Neural cell (in vitro differentiated cells): ENCODE data around the gene DAAM2.

Experiments
- CTCF ChIP-seq: fragments of 450-650 bp; IDR thresholded peaks from 2 replicates; pipeline ENCODE4 v1.5.1; 2014; ENCODE audit warnings: antibody characterized with exemption, mild to moderate bottlenecking, moderate library complexity; ENCODE audit not compliant: poor library complexity, severe bottlenecking
- EP300 ChIP-seq: fragments of 450-650 bp; conservative IDR thresholded peaks from 2 replicates; pipeline ENCODE4 v1.6.1; 2014; ENCODE audit warnings: antibody characterized with exemption, mild to moderate bottlenecking, moderate library complexity; ENCODE audit not compliant: poor library complexity, severe bottlenecking
- EZH2 ChIP-seq: fragments of 200-600, 300-800 bp; shearing (Covaris generic), sonication (generic); IDR thresholded peaks from 2 replicates; pipeline ENCODE4 v1.6.1; 2014; ENCODE audit warnings: antibody characterized with exemption, low read length, borderline replicate concordance, mild to moderate bottlenecking; ENCODE audit not compliant: insufficient read depth, poor library complexity, severe bottlenecking
- POLR2AphosphoS5 ChIP-seq: IDR thresholded peaks from 2 replicates; pipeline ENCODE4 v1.6.1; 2012
- RAD21 ChIP-seq: fragments of 450-650 bp; conservative IDR thresholded peaks from 2 replicates; pipeline ENCODE4 v1.6.1; 2014; ENCODE audit warnings: antibody characterized with exemption, mild to moderate bottlenecking, moderate library complexity
- REST ChIP-seq: IDR thresholded peaks from 2 replicates; pipeline ENCODE4 v1.6.1; 2012; ENCODE audit warnings: borderline replicate concordance
- SMC3 ChIP-seq: fragments of 450-650 bp; conservative IDR thresholded peaks from 2 replicates; pipeline ENCODE4 v1.6.1; 2014; ENCODE audit warnings: antibody characterized with exemption, mild to moderate bottlenecking, moderate library complexity; ENCODE audit not compliant: poor library complexity
- TAF1 ChIP-seq: IDR thresholded peaks from 2 replicates; pipeline ENCODE4 v1.6.1; 2012; ENCODE audit warnings: low read depth

GRCh38 chr6:39752835-39753724 is 39.1 kb upstream of the DAAM2 start:
- no peak for TF ChIP-seq POLR2AphosphoS5
- TF ChIP-seq TAF1 = no peak
- TF ChIP-seq CTCF = no peak
- no peak for TF ChIP-seq EZH2
- no peak for TF ChIP-seq EP300
- no peak for TF ChIP-seq SMC3
- TF ChIP-seq REST = no peak
- TF ChIP-seq RAD21 = no peak
